Body of pancreas (tissue), 4 donors: ENCODE data around the gene MMP25.
A peak's percentile ranks its signal among the peaks of the same experiment; 100 is the strongest.

ENCODE experiments used
- POLR2A ChIP-seq, 3 donors: fragments of 450-650 bp; IDR thresholded peaks; one replicate each; pipeline ENCODE4 v1.6.1; 2016; ENCODE audit warnings: antibody characterized with exemption in 3 of 3, mild to moderate bottlenecking in 2 of 3
- TF ChIP-seq, protein P1 (sequence below), 7 experiments: fragments of 450-650 bp in 4 of 7; fragments of 200-600 bp in 3 of 7; sonication (generic) in 3 of 7; IDR thresholded peaks; one replicate each; pipeline ENCODE4 v1.5.1; 2016 to 2019; ENCODE audit warnings: antibody characterized with exemption in 7 of 7

DNA sequence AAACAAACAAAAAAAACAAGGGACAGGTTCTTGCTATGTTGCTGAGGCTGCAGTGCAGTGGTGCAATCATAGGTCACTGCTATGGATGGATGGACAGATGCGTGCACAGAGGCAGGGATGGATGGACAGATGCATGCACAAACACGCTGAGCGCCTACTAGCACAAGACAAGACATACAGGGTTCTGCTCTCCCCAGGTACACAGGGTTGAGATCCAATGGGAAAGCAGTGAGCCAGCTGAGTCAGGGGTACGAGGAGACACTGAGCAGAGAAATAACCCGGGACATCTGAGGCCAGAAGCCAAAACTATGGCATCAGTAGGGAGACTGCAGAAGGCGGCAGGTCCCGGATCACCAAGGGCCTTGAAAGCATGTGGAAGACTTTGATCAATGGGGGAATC lies 25.3 kb downstream of the MMP25 start:
- TF ChIP-seq, protein P1, sequence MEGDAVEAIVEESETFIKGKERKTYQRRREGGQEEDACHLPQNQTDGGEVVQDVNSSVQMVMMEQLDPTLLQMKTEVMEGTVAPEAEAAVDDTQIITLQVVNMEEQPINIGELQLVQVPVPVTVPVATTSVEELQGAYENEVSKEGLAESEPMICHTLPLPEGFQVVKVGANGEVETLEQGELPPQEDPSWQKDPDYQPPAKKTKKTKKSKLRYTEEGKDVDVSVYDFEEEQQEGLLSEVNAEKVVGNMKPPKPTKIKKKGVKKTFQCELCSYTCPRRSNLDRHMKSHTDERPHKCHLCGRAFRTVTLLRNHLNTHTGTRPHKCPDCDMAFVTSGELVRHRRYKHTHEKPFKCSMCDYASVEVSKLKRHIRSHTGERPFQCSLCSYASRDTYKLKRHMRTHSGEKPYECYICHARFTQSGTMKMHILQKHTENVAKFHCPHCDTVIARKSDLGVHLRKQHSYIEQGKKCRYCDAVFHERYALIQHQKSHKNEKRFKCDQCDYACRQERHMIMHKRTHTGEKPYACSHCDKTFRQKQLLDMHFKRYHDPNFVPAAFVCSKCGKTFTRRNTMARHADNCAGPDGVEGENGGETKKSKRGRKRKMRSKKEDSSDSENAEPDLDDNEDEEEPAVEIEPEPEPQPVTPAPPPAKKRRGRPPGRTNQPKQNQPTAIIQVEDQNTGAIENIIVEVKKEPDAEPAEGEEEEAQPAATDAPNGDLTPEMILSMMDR (IDR thresholded peaks at IDR 0.05), result no peak
- TF ChIP-seq POLR2A (IDR thresholded peaks at IDR 0.05), result peak in 2 of 3 donors; percentile 25 to 39
